ENCODE results near the gene SLC9A3. TPM values are rescaled to one million over a fixed set of nuclear protein-coding genes. Genes with fewer than 3 reads are reported as not detected.
"Not testable (repeated sequence)": the region's sequence is repeated elsewhere in the genome, so short reads cannot be mapped to it uniquely, and the experiment has no call there.

Gene SLC9A3
- total RNA-seq, 1 donor: 1.8 TPM

DNA sequence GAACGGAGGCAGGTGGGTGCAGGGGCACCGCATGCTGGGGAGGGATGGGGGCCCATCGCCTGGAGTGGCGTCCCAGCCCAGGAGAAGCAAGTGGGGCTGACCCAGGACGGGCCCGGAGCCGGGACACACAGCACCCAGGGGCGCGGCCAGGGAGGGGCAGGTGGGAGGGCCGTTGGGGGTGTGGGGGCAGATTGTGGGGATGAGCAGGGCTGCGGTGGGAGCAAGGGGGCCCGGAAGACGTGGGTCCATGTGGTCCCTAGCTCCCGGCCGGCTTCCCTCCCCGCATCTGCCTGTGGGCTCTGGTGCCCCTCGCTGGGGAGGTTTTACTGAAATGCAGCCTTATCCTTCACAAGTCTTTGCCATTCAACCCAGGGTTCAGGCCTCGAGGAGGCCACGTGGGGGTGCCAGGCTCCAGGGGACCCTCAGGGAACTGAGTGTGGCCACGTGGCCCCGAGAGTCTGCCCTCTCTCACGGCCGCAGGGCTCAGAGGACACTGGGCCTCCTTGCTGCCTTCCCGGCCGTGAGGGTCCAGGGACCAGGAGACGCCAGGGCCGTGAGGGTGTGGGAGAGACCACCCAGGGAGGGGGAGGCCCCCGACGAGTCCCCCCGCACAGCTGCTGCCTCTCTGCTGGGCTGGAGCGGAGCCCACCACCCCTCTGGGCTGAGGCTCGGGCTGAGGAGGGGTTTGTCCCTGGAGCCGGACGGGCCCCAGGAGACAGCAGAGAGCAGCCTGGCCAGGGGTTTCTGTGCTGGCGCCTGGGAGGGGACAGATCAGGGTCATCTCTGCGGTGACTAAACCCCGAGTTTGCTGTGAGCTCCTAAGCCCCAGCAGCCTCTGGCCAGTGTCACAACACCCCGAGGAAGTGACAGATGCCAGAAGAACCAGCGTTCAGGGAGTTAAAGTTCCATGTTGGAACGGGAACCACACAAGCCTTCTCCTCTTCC lies 35.2 kb downstream of the SLC9A3 start:
- Histone ChIP-seq H3K4me3 (ENCODE audit: low read length) (no peak overlapping the region), H3K9me3 (ENCODE audit: low read depth, low read length) (no peaks in the 10 kb centered on the region)

DNA sequence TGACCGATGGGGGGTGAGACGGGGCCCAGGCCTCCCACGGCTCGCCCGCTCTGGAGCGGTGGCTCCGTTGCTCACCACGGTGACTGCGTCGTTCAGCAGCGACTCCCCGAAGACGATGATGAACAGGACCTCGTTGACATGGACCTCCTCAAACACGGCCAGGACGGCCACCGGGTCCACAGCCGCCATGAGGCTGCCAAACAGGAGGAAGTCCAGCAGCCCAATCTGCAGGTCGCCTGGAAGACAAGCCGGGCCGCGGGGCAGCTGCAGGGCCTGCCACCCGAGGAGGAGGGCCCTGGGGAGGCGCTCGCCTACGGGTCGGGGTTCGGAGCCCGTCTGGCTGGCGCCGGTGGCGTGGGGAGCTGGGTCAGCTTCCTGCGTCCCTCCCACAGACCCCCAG lies 36.0 kb downstream of the SLC9A3 start:
- H3K4me3 ChIP-seq (ENCODE audit: low read length): no peak overlapping the region
- peaks cover 11% of the 10 kb centered on the region for H3K4me1 ChIP-seq (ENCODE audit: insufficient read depth, low read length)
- H3K9me3 ChIP-seq (ENCODE audit: low read depth, low read length): no peaks in the 10 kb centered on the region
- peaks cover 5% of the 10 kb centered on the region for H3K27me3 ChIP-seq (ENCODE audit: insufficient read depth, low read length)

More for the DNA sequence above, 35.2 kb downstream of the SLC9A3 start:
- peaks cover 6% of the 10 kb centered on the region for H3K4me1 ChIP-seq (ENCODE audit: insufficient read depth, low read length)
- H3K27me3 ChIP-seq (ENCODE audit: insufficient read depth, low read length): no peaks in the 10 kb centered on the region

DNA sequence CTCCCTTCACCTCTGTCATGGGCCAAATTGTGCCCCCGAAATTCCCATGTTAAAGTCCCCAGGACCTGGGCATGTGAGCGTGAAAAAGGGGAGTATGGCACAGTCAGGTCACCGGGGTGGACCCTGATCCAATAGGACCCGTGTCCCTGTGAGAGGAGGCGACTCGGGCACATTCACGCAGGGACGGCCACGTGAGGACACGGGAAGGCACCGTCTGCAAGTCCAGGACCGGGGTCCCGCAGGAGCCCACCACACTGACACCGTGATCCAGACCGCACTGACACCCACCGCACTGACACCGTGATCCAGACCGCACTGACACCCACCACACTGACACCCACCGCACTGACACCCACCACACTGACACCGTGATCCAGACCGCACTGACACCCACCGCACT lies 37.7 kb downstream of the SLC9A3 start:
- not testable (repeated sequence) for H3K9me3 ChIP-seq (ENCODE audit: low read depth, low read length); H3K27me3 ChIP-seq (ENCODE audit: insufficient read depth, low read length); H3K4me3 ChIP-seq (ENCODE audit: low read length)
- peaks cover 12% of the 10 kb centered on the region for H3K4me1 ChIP-seq (ENCODE audit: insufficient read depth, low read length)

DNA sequence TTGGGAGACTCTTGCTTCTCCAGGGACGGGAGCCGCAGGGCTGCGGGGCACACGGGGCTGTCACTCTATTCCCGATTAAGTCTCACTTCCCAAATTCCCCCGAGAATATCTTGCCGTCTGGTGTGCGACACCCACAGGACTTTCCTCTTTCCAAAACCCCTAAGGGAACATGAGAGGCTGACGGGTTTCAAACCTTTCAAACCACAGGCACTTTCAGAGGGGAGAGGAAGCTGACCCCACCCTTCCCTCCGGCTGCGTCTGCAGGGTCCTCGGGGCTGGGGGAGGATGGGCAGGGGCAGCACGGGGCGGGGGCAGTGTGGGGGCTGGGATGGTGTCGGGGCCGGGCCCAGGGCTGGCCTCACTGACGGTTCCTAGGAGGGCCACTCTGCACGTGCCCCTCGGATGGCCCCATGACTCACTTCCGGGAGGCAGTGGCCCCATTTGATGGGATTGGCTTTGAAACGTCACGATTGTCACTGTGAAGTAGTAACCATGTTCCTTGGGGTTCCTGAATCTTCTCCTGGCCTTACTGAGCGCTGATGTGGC lies 38.2 kb downstream of the SLC9A3 start:
- Histone ChIP-seq H3K4me3 (ENCODE audit: low read length) (no peak overlapping the region), H3K27me3 (ENCODE audit: insufficient read depth, low read length) (peaks cover 5% of the 10 kb centered on the region), H3K4me1 (ENCODE audit: insufficient read depth, low read length) (peaks cover 12% of the 10 kb centered on the region), H3K9me3 (ENCODE audit: low read depth, low read length) (no peaks in the 10 kb centered on the region)

DNA sequence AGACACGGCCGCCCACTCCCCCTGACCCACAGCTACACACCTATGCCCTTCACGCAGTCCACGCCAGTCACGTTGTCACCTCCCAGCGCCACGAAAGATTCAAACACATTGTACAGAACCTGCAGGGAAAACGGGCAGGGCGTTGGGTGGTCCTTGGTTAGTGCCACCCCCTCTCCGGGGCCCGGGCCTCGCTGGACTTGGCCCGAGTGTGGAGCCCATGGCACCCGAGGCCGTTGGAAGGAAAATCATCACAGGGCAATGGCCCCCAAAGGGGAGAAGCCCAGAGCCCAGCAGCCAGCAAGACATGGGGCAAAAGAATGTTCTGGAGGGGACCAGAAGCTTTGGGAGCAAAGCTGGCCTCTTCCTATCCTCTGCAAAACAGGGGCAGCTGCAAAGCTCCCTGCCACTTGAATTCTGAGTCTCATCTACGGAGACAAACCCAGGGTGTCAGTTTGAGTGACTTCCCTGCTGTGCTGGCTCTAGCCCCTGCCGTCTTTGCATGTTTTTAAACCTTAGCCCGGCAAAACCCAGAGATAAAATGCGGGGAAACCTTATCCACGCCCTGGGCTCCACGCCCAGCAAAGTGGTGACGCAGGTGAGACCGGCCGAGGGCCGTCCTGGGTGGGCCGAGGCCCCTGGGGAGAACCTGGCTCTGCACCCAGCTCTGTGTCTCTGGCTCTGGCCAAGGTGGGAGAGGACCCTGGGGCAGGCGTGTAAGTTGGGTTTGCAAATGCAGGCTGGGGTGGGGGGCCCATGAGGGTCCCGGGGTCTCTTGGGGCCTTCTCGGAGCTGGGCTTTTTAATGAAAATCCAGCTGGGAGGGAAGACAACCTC lies 38.9 kb downstream of the SLC9A3 start:
- Histone ChIP-seq H3K27me3 (ENCODE audit: insufficient read depth, low read length) (peaks cover 5% of the 10 kb centered on the region), H3K4me1 (ENCODE audit: insufficient read depth, low read length) (peaks cover 12% of the 10 kb centered on the region), H3K4me3 (ENCODE audit: low read length) (no peak overlapping the region), H3K9me3 (ENCODE audit: low read depth, low read length) (no peaks in the 10 kb centered on the region)

DNA sequence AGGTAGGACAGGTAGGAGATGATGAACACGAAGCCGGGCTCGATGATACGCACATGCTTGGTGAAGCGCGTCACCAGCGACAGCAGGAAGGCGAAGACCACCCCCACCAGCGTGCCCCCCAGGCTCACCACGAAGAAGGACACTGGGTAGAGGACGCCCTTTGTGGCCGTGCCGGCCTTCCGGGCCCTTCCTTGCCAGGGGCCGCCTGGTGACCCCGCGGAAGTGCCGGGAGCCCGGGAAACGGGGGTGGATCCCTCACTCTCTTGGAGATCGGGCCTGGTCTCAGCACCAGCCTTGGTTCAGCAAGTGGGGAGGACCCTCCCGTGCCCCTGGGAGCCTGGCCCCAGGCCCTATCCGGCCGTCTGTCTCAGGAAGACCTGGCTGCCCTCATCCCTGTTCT lies 39.7 kb downstream of the SLC9A3 start:
- H3K4me1 ChIP-seq (ENCODE audit: insufficient read depth, low read length): peaks cover 12% of the 10 kb centered on the region
- peaks cover 5% of the 10 kb centered on the region for H3K27me3 ChIP-seq (ENCODE audit: insufficient read depth, low read length)
- H3K9me3 ChIP-seq (ENCODE audit: low read depth, low read length): no peaks in the 10 kb centered on the region
- no peak overlapping the region for H3K4me3 ChIP-seq (ENCODE audit: low read length)

DNA sequence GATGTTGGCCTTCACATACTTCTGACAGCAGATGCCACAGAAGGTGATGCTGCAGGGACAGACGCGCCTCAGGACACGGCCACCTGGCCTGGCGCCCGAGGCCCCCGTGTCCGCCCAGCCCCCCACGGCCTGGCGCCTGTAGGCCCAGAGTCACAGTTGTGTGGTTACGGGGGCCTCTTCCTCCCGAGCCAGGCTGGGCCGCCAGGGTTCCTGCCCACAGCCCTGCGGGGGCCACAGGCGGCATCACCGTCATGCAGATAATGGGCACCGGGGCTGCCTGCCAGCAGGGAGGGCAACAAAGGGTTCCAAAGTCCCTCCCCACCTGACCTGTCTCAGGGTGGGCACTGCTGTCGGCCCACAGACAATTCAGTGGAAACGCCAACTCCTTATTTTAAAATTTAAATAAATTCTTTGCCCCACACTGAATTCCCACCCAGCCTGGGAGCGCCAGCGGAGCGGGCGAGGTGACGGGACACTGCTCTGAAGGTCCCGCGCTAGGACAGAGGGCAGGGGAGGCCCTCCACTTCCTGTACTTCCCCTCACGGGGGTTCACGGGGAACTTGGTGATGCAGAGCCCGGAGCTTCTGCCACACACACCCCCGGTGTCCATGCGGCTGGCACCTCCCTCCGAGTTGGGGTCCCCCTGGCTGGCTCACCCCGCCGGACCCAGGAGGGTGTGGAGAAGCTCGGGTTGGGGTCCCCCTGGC lies 40.7 kb downstream of the SLC9A3 start:
- H3K4me1 ChIP-seq (ENCODE audit: insufficient read depth, low read length): peaks cover 12% of the 10 kb centered on the region
- no peak overlapping the region for H3K4me3 ChIP-seq (ENCODE audit: low read length)
- H3K9me3 ChIP-seq (ENCODE audit: low read depth, low read length): no peaks in the 10 kb centered on the region
- H3K27me3 ChIP-seq (ENCODE audit: insufficient read depth, low read length): peaks cover 5% of the 10 kb centered on the region

DNA sequence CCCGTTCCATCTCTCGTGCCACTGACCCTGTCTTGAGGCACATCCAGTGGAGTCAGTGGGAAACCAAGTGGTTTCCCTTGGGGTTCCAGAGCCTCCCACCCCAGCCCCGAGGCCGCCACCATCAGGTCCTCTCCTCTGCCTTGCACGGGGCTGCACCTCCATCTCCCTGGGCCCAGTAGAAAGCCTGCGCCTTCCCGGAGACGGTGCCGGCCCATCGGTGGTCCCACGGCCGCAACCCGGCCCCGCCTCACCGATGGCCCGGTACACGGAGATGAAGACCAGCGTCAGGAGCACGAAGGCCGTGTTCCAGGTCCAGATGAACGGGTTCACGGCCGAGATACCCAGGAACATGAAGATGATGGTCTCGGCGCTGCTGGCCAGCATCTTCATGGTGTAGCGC lies 41.2 kb downstream of the SLC9A3 start:
- H3K27me3 ChIP-seq (ENCODE audit: insufficient read depth, low read length): peaks cover 5% of the 10 kb centered on the region
- no peaks in the 10 kb centered on the region for H3K9me3 ChIP-seq (ENCODE audit: low read depth, low read length)
- H3K4me1 ChIP-seq (ENCODE audit: insufficient read depth, low read length): peaks cover 12% of the 10 kb centered on the region
- no peak overlapping the region for H3K4me3 ChIP-seq (ENCODE audit: low read length)

DNA sequence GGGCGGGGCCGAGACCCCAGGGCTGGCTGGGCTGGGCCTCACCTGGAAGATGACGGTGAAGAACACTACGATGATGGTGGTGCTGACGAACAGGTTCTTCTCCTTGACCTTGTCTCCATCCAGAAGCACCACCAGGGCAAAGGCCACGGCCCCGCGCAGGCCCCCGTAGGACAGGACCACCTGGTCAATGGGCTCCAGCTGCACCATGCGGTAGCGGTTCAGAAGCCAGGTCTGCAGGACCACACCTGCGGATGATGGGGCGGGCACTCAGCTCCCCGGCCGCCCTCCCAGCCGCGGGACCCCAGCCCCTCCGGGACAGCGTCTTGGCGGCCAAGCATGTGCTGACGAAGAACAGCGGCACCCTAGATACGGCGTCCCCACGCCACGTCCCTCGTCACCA lies 41.7 kb downstream of the SLC9A3 start:
- H3K9me3 ChIP-seq (ENCODE audit: low read depth, low read length): no peaks in the 10 kb centered on the region
- peaks cover 5% of the 10 kb centered on the region for H3K27me3 ChIP-seq (ENCODE audit: insufficient read depth, low read length)
- H3K4me3 ChIP-seq (ENCODE audit: low read length): no peak overlapping the region
- peaks cover 12% of the 10 kb centered on the region for H3K4me1 ChIP-seq (ENCODE audit: insufficient read depth, low read length)

DNA sequence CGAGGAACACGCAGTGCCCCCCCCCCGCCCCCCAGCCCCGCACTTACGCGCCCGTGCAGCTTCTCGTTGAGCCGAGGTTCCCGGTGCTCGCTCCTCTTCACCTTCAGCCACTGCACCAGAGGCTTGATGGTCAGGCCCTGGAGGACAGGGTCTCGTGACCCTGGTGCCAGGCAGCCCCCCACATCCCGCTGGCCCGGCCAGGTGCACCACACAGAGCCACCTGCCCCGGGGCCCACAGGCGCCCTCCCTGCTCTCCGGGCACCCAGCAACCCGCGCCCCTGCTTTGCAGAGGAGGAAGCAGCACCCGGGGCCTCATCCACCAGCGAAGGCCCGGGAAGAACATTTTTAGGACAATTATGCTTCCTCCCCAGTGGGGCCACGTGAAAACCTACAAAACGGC lies 42.2 kb downstream of the SLC9A3 start:
- peaks cover 12% of the 10 kb centered on the region for H3K4me1 ChIP-seq (ENCODE audit: insufficient read depth, low read length)
- H3K27me3 ChIP-seq (ENCODE audit: insufficient read depth, low read length): peaks cover 5% of the 10 kb centered on the region

DNA sequence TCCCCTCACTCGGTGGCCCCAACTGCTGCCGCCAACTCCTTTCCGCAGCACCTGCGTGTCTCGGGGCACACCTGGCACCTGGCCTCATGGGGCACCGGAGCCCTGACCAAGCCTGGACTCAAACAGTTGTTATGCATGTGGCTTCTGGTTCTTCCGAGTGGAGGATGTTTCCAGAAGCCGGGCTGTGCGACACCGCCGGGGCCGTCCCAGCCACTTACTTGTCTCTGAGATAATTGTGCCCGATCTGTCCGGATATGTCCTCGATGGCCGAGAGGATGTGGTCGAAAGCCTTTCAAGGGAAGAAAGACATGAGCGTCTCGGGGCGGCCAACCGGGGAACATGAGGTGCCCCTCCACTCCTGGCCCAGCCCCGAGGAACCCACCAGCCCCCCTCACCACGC lies 42.9 kb downstream of the SLC9A3 start:
- Histone ChIP-seq H3K4me3 (ENCODE audit: low read length) (no peak overlapping the region), H3K27me3 (ENCODE audit: insufficient read depth, low read length) (peaks cover 5% of the 10 kb centered on the region), H3K9me3 (ENCODE audit: low read depth, low read length) (no peaks in the 10 kb centered on the region)

More for the DNA sequence above, 42.2 kb downstream of the SLC9A3 start:
- Histone ChIP-seq H3K4me3 (ENCODE audit: low read length) (no peak overlapping the region), H3K9me3 (ENCODE audit: low read depth, low read length) (no peaks in the 10 kb centered on the region)

DNA sequence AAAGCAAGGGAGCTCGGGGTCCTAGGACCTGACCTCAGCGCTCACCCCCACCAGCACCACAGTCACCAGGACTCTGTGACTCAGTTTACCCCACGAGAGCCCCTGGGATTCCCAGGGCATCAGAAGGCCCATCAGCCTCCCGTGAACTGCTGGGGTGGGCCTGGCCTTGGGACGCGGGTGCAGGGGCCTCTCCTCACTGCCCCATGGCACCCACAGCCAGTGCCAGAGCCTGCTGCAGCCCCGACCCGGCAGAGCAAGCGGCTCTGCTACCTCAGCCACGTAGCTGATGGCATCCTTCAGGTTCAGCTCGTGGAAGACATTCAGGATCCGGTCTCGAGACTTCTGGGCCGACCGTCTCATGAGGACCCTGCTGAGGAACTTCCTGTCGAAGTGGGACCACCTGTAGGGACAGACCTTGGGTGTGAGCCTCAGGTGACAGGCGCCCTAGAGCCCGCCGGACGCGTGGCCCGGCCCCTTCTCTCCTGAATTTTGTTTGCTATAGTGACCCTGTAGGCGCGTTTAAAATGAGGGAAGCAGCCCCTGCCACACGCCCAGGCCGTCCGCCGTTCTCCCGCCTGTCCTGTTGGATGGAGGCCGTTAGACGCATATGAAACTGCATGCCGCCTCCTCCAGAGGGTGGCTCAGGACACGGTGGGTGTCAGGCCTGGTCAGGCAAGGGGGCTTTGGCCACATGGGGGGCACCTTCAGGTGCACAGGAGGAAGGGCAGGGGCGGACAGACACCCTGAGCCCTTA lies 44.5 kb downstream of the SLC9A3 start:
- no peaks in the 10 kb centered on the region for H3K9me3 ChIP-seq (ENCODE audit: low read depth, low read length)
- H3K4me3 ChIP-seq (ENCODE audit: low read length): no peak overlapping the region
- peaks cover 10% of the 10 kb centered on the region for H3K4me1 ChIP-seq (ENCODE audit: insufficient read depth, low read length)
- H3K27me3 ChIP-seq (ENCODE audit: insufficient read depth, low read length): peaks cover 12% of the 10 kb centered on the region

More for the DNA sequence above, 42.9 kb downstream of the SLC9A3 start:
- H3K4me1 ChIP-seq (ENCODE audit: insufficient read depth, low read length): peaks cover 12% of the 10 kb centered on the region

DNA sequence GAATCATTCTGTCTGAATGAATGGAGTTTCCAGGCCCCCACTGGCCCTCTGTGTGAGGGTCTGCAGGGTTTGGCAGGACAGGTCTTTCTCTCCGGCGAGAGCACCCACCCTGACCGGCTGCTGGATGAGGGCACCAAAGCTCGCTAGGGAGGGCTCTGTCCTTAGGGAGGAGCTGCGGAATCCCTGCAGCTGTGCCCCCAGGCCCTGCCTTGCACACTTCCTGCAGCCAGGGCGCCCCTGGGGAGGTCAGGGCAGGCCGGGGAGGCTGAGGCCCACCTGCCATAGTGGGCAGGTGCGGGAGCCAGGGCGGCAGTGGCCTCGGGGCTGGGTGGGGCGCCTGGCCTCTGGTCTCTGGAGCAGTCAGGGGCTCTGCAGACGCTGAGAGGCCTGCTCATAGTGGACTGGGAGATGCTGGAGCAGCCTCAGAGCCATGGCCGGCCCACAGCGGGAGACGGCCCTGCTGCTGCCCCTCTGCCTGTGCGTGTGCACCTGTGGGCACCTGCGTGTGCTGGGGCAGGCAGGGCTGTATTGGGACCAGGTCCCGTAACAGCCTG lies 45.2 kb downstream of the SLC9A3 start:
- H3K27me3 ChIP-seq (ENCODE audit: insufficient read depth, low read length): peaks cover 12% of the 10 kb centered on the region
- peaks cover 12% of the 10 kb centered on the region for H3K4me1 ChIP-seq (ENCODE audit: insufficient read depth, low read length)

More for the DNA sequence above, 45.2 kb downstream of the SLC9A3 start:
- Histone ChIP-seq H3K4me3 (ENCODE audit: low read length) (no peak overlapping the region), H3K9me3 (ENCODE audit: low read depth, low read length) (no peaks in the 10 kb centered on the region)

All from mononuclear cell (primary cell).